Uterus (tissue), 2 donors: ENCODE results near the gene BTBD16.

Experiments
- POLR2A ChIP-seq, 2 donors: fragments of 450-650 bp; IDR thresholded peaks; one replicate each; pipeline ENCODE4 v1.6.1; 2016; ENCODE audit warnings: antibody characterized with exemption in 2 of 2, mild to moderate bottlenecking in 1 of 2, moderate library complexity in 1 of 2
- TF ChIP-seq, protein P1 (sequence below), 4 experiments: fragments of 200-600 bp in 2 of 4; fragments of 450-650 bp in 2 of 4; sonication (generic) in 2 of 4; IDR thresholded peaks; one replicate each; pipeline ENCODE4 v1.5.1; 2016 to 2019; ENCODE audit warnings: antibody characterized with exemption in 4 of 4, mild to moderate bottlenecking in 2 of 4, moderate library complexity in 1 of 4

GRCh38 chr10:122264931-122265330 lies 6.2 kb upstream of the BTBD16 start:
- TF ChIP-seq, protein P1, sequence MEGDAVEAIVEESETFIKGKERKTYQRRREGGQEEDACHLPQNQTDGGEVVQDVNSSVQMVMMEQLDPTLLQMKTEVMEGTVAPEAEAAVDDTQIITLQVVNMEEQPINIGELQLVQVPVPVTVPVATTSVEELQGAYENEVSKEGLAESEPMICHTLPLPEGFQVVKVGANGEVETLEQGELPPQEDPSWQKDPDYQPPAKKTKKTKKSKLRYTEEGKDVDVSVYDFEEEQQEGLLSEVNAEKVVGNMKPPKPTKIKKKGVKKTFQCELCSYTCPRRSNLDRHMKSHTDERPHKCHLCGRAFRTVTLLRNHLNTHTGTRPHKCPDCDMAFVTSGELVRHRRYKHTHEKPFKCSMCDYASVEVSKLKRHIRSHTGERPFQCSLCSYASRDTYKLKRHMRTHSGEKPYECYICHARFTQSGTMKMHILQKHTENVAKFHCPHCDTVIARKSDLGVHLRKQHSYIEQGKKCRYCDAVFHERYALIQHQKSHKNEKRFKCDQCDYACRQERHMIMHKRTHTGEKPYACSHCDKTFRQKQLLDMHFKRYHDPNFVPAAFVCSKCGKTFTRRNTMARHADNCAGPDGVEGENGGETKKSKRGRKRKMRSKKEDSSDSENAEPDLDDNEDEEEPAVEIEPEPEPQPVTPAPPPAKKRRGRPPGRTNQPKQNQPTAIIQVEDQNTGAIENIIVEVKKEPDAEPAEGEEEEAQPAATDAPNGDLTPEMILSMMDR (IDR thresholded peaks at IDR 0.05), result no peak
- no peak for TF ChIP-seq POLR2A (IDR thresholded peaks at IDR 0.05)
